Measurements from ENCODE around the gene ZC3H6. TPM values are rescaled to one million over a fixed set of nuclear protein-coding genes. Genes with fewer than 3 reads are reported as not detected.

ZC3H6 gene
- total and polyA plus RNA-seq, 2 of the 13 experiments (the other 11 are each of a cell fraction or from before 2014, with no cell fraction given) = 0.71 to 0.93 TPM

- peak; percentile 93 for TF ChIP-seq ZNF609 (CRISPR knock-in tag; IDR thresholded peaks at IDR 0.05; ENCODE audit: borderline replicate concordance)
- no peak for TF ChIP-seq TRIM24 (CRISPR knock-in tag; IDR thresholded peaks at IDR 0.05)
- TF ChIP-seq NR2F2 (IDR thresholded peaks at IDR 0.05; ENCODE audit: borderline replicate concordance, low read depth) = peak; percentile 78; the same call in 1 of the 2 replicates
- TF ChIP-seq RERE (CRISPR knock-in tag; IDR thresholded peaks at IDR 0.05; ENCODE audit: low read depth) = peak; percentile 83
- peak; percentile 44; the same call in 1 of the 2 replicates for TF ChIP-seq GATAD1 (CRISPR knock-in tag; IDR thresholded peaks at IDR 0.05)
- TF ChIP-seq ZNF451 (CRISPR knock-in tag; IDR thresholded peaks at IDR 0.05) = no peak
- peak; percentile 96 for TF ChIP-seq HMG20B (CRISPR knock-in tag; conservative IDR thresholded peaks at IDR 0.05)
- TF ChIP-seq ZNF614 (CRISPR knock-in tag; IDR thresholded peaks at IDR 0.05; ENCODE audit: borderline replicate concordance) = peak; percentile 85; the same call in 1 of the 2 replicates
- TF ChIP-seq ZNF136 (CRISPR knock-in tag; IDR thresholded peaks at IDR 0.05; ENCODE audit: low read depth) = no peak
- peak; percentile 85 for TF ChIP-seq ELF3 (CRISPR knock-in tag; IDR thresholded peaks at IDR 0.05)
- peak; percentile 17; the same call in 1 of the 2 replicates for TF ChIP-seq ELF4 (CRISPR knock-in tag; IDR thresholded peaks at IDR 0.05; ENCODE audit: borderline replicate concordance)
- no peak; the same call in 1 of the 2 replicates for TF ChIP-seq JDP2 (CRISPR knock-in tag; IDR thresholded peaks at IDR 0.05; ENCODE audit: borderline replicate concordance)
- TF ChIP-seq ZNF121 (CRISPR knock-in tag; IDR thresholded peaks at IDR 0.05) = no peak
- 0 out of 2 replicates have a peak, but pooled peaks have one; percentile 47 for TF ChIP-seq ZNF205 (CRISPR knock-in tag; IDR thresholded peaks at IDR 0.05)
- TF ChIP-seq STAT6 (CRISPR knock-in tag; IDR thresholded peaks at IDR 0.05; ENCODE audit: borderline replicate concordance) = no peak
- TF ChIP-seq RFX1 (IDR thresholded peaks at IDR 0.05) = no peak
- no peak for TF ChIP-seq BATF2 (CRISPR knock-in tag; IDR thresholded peaks at IDR 0.05)
Measured at GRCh38 chr2:112314856-112315255, 39.5 kb downstream of the ZC3H6 start (continued).
